ENCODE measurements around the gene KIF17.
"Not testable (repeated sequence)": the region's sequence is repeated elsewhere in the genome, so short reads cannot be mapped to it uniquely, and the experiment has no call there.

The KIF17 gene

GRCh38 chr1:20719871-20720620 lies 2.2 kb upstream of the KIF17 start:
- no peak for TF ChIP-seq CTCF (IDR thresholded peaks at IDR 0.05; ENCODE audit: borderline replicate concordance, control extremely low read depth, extremely low read depth, insufficient read depth, missing control alignments)
- in situ Hi-C loops (cut with MboI; ENCODE audit: low sequenced_read_pairs, unreplicated experiment) = no loop called here

GRCh38 chr1:20719261-20719660 lies 1.5 kb upstream of the KIF17 start:
- in situ Hi-C loops (cut with MboI; ENCODE audit: low sequenced_read_pairs, unreplicated experiment) = no loop called here

More at GRCh38 chr1:20719871-20720620, 2.2 kb upstream of the KIF17 start:
- DNase-seq (ENCODE audit: low spot score) = no peak

GRCh38 chr1:20718343-20718882 lies 606 bp upstream of the KIF17 start:
- in situ Hi-C loops (cut with MboI; ENCODE audit: low sequenced_read_pairs, unreplicated experiment); DNase-seq (ENCODE audit: low spot score): not testable (repeated sequence)

More at GRCh38 chr1:20719261-20719660, 1.5 kb upstream of the KIF17 start:
- no peak for TF ChIP-seq CTCF (IDR thresholded peaks at IDR 0.05; ENCODE audit: borderline replicate concordance, control extremely low read depth, extremely low read depth, insufficient read depth, missing control alignments)
- no peak for DNase-seq (ENCODE audit: low spot score)

GRCh38 chr1:20716232-20716631 lies 1.6 kb downstream of the KIF17 start:
- in situ Hi-C loops (cut with MboI; ENCODE audit: low sequenced_read_pairs, unreplicated experiment) = no loop called here
- no peak for TF ChIP-seq CTCF (IDR thresholded peaks at IDR 0.05; ENCODE audit: borderline replicate concordance, control extremely low read depth, extremely low read depth, insufficient read depth, missing control alignments)
- no peak for DNase-seq (ENCODE audit: low spot score)

- in situ Hi-C loops (cut with MboI; ENCODE audit: low sequenced_read_pairs, unreplicated experiment) = no loop called here
- TF ChIP-seq CTCF (IDR thresholded peaks at IDR 0.05; ENCODE audit: borderline replicate concordance, control extremely low read depth, extremely low read depth, insufficient read depth, missing control alignments) = no peak
- no peak for DNase-seq (ENCODE audit: low spot score)
Observed at GRCh38 chr1:20715406-20715805, 2.4 kb downstream of the KIF17 start.

GRCh38 chr1:20713440-20713839 lies 4.4 kb downstream of the KIF17 start:
- no peak for DNase-seq (ENCODE audit: low spot score)
- in situ Hi-C loops (cut with MboI; ENCODE audit: low sequenced_read_pairs, unreplicated experiment) = no loop called here
- TF ChIP-seq CTCF (IDR thresholded peaks at IDR 0.05; ENCODE audit: borderline replicate concordance, control extremely low read depth, extremely low read depth, insufficient read depth, missing control alignments) = no peak

GRCh38 chr1:20712215-20712577 lies 5.6 kb downstream of the KIF17 start:
- in situ Hi-C loops (cut with MboI; ENCODE audit: low sequenced_read_pairs, unreplicated experiment) = no loop called here
- TF ChIP-seq CTCF (IDR thresholded peaks at IDR 0.05; ENCODE audit: borderline replicate concordance, control extremely low read depth, extremely low read depth, insufficient read depth, missing control alignments) = no peak
- DNase-seq (ENCODE audit: low spot score) = no peak

Measured in GM13976 (cell line).